Smooth muscle cell of the brain vasculature (primary cell): ENCODE results near the gene B4GAT1.

Experiments used
- DNase-seq: peaks from one replicate; pipeline ENCODE4 v3.0.0-alpha.2; 2012; ENCODE audit warnings: low read depth, low spot score

B4GAT1 gene

GRCh38 chr11:66309475-66309874 is 38.0 kb downstream of the B4GAT1 start:
- no peak for DNase-seq

GRCh38 chr11:66302656-66303055 is 44.8 kb downstream of the B4GAT1 start:
- DNase-seq: no peak

- DNase-seq: no peak
Observed at GRCh38 chr11:66299186-66299585, 48.2 kb downstream of the B4GAT1 start.

- no peak for DNase-seq
Observed at GRCh38 chr11:66297610-66298009, 49.8 kb downstream of the B4GAT1 start.
